H1 (cell line): Measurements from ENCODE around the gene RBMS1. TPM values are rescaled to one million over a fixed set of nuclear protein-coding genes. Genes with fewer than 3 reads are reported as not detected.

Source experiments
- CTCF ChIA-PET: fragments of 300-600 bp; sonication (Branson Sonifier 250); formaldehyde crosslinking; loops from one replicate; lab custom pipeline; 2021; ENCODE audit not compliant: partially characterized antibody; lab: Charles Lee
- POLR2A ChIA-PET: fragments of 300-600 bp; sonication (Branson Sonifier 250); formaldehyde crosslinking; loops from one replicate; lab custom pipeline; 2021; ENCODE audit warnings: inconsistent platforms; ENCODE audit not compliant: partially characterized antibody; lab: Charles Lee
- DNase-seq, 2 experiments: peaks; one replicate each; pipeline versions ENCODE4 v3.0.0 to v3.0.0-alpha.2; 2010 to 2022; ENCODE audit warnings: low spot score in 2 of 2, low read depth in 1 of 2, mixed read lengths in 1 of 2
- FAIRE-seq: peaks from 2 replicates; lab custom pipeline; 2011; peaks lifted over from hg19 to GRCh38; lab: Jason Lieb, UNC
- H2AFZ ChIP-seq: 2 replicates; pipeline ENCODE4 v1.8.1; 2012; ENCODE audit warnings: low read length, inconsistent platforms
- H2AK5ac ChIP-seq: 2 replicates; pipeline ENCODE4 v1.6.1; 2013; ENCODE audit warnings: low read depth, low read length
- H2BK120ac ChIP-seq: replicated peaks from 2 replicates; pipeline ENCODE3; 2013; ENCODE audit warnings: low read depth, low read length, inconsistent platforms
- H2BK12ac ChIP-seq: 2 replicates; pipeline ENCODE4 v1.6.1; 2013; ENCODE audit warnings: low read depth, low read length
- H2BK15ac ChIP-seq: 2 replicates; pipeline ENCODE4 v1.6.1; 2013; ENCODE audit warnings: low read length
- H2BK20ac ChIP-seq: 2 replicates; pipeline ENCODE4 v1.6.1; 2013; ENCODE audit warnings: low read length
- H2BK5ac ChIP-seq: 2 replicates; pipeline ENCODE4 v1.6.1; 2013; ENCODE audit warnings: low read depth, low read length
- H3K14ac ChIP-seq: 2 replicates; pipeline ENCODE4 v1.6.1; 2013; ENCODE audit warnings: inconsistent platforms; ENCODE audit not compliant: insufficient read length
- H3K18ac ChIP-seq: 2 replicates; pipeline ENCODE4 v1.6.1; 2013; ENCODE audit warnings: low read length; ENCODE audit errors: extremely low read depth
- H3K23ac ChIP-seq: 2 replicates; pipeline ENCODE4 v1.6.1; 2013; ENCODE audit warnings: inconsistent platforms; ENCODE audit not compliant: insufficient read length
- H3K23me2 ChIP-seq: 2 replicates; pipeline ENCODE4 v1.6.1; 2013; ENCODE audit warnings: low read depth, low read length
- H3K27ac ChIP-seq: 2 replicates; pipeline ENCODE4 v1.6.1; 2011; ENCODE audit warnings: low read depth, low read length, inconsistent platforms
- H3K27me3 ChIP-seq, 4 experiments: replicated peaks in 1 of 4; 1 replicate in 1 of 4; 2 replicates in 3 of 4; pipeline versions ENCODE4 v1.6.1 to v1.8.1; 2011 to 2013; ENCODE audit warnings: low read length in 3 of 4, mild to moderate bottlenecking in 3 of 4, inconsistent platforms in 2 of 4, mixed read lengths in 2 of 4, moderate library complexity in 1 of 4; ENCODE audit not compliant: control insufficient read depth in 3 of 4, insufficient read depth in 3 of 4; ENCODE audit errors: extremely low read depth in 1 of 4
- H3K36me3 ChIP-seq, 4 experiments: 2 replicates each; pipeline versions ENCODE4 v1.6.1 to v1.8.1; 2011 to 2013; ENCODE audit warnings: mild to moderate bottlenecking in 4 of 4, low read length in 3 of 4, moderate library complexity in 2 of 4, control low read depth in 1 of 4, inconsistent platforms in 1 of 4; ENCODE audit not compliant: insufficient read depth in 4 of 4, control insufficient read depth in 2 of 4
- H3K4ac ChIP-seq: replicated peaks from 2 replicates; pipeline ENCODE3; 2013; ENCODE audit warnings: low read length, low read depth, mixed read lengths, inconsistent platforms; ENCODE audit not compliant: insufficient read length
- H3K4me1 ChIP-seq, 4 experiments: replicated peaks in 1 of 4; 1 replicate in 1 of 4; 2 replicates in 3 of 4; pipeline versions ENCODE4 v1.6.1 to v1.8.1; 2011 to 2013; ENCODE audit warnings: low read length in 3 of 4, inconsistent platforms in 2 of 4, mixed read lengths in 1 of 4; ENCODE audit not compliant: insufficient read depth in 4 of 4, control insufficient read depth in 3 of 4
- H3K4me2 ChIP-seq, 2 experiments: 2 replicates each; pipeline versions ENCODE4 v1.6.1 to v1.8.1; 2011 to 2013; ENCODE audit warnings: low read depth in 2 of 2, low read length in 2 of 2, control low read depth in 1 of 2, inconsistent platforms in 1 of 2, mild to moderate bottlenecking in 1 of 2; ENCODE audit not compliant: insufficient read depth in 1 of 2
- H3K4me3 ChIP-seq, 4 experiments: fragments of 200-600, 300-600 bp in 1 of 4; sonication (generic), shearing (Covaris generic), sonication (Bioruptor Twin) in 1 of 4; 2 replicates each; pipeline versions ENCODE4 v1.5.1 to v1.8.1; 2011 to 2016; ENCODE audit warnings: low read length in 4 of 4, low read depth in 3 of 4, control low read depth in 2 of 4, inconsistent platforms in 2 of 4, mild to moderate bottlenecking in 2 of 4, mixed read lengths in 1 of 4, moderate library complexity in 1 of 4; ENCODE audit not compliant: insufficient read depth in 2 of 4; ENCODE audit errors: extremely low read depth in 1 of 4
- H3K56ac ChIP-seq: replicated peaks from 2 replicates; pipeline ENCODE3; 2013; ENCODE audit warnings: low read depth, mild to moderate bottlenecking, mixed read lengths, low read length, inconsistent platforms; ENCODE audit not compliant: insufficient read length
- H3K79me1 ChIP-seq: 2 replicates; pipeline ENCODE4 v1.6.1; 2013; ENCODE audit warnings: low read depth, low read length, control low read depth
- H3K79me2 ChIP-seq, 2 experiments: 2 replicates each; pipeline versions ENCODE4 v1.6.1 to v1.8.1; 2012 to 2013; ENCODE audit warnings: low read length in 2 of 2, mild to moderate bottlenecking in 2 of 2, inconsistent platforms in 1 of 2; ENCODE audit not compliant: insufficient read depth in 2 of 2, control insufficient read depth in 1 of 2
- H3K9ac ChIP-seq, 4 experiments: replicated peaks in 1 of 4; 1 replicate in 1 of 4; 2 replicates in 3 of 4; pipeline versions ENCODE4 v1.6.1 to v1.8.1; 2011 to 2013; ENCODE audit warnings: low read depth in 3 of 4, low read length in 3 of 4, control low read depth in 2 of 4, mild to moderate bottlenecking in 2 of 4, moderate library complexity in 2 of 4, inconsistent platforms in 1 of 4; ENCODE audit errors: extremely low read depth in 1 of 4
- H3K9me3 ChIP-seq, 2 experiments: 2 replicates each; pipeline versions ENCODE4 v1.6.1 to v1.8.1; 2012 to 2013; ENCODE audit warnings: mild to moderate bottlenecking in 2 of 2, moderate library complexity in 2 of 2, control low read depth in 1 of 2, inconsistent platforms in 1 of 2, low read depth in 1 of 2, low read length in 1 of 2, mixed read lengths in 1 of 2; ENCODE audit not compliant: insufficient read depth in 2 of 2
- H4K20me1 ChIP-seq, 2 experiments: replicated peaks in 1 of 2; 2 replicates each; pipeline versions ENCODE3 to v1.8.1; 2011 to 2013; ENCODE audit warnings: inconsistent platforms in 2 of 2, low read length in 2 of 2, mild to moderate bottlenecking in 1 of 2; ENCODE audit not compliant: insufficient read depth in 2 of 2, control insufficient read depth in 1 of 2
- H4K5ac ChIP-seq: 2 replicates; pipeline ENCODE4 v1.6.1; 2013; ENCODE audit warnings: low read length, low read depth, mixed read lengths, inconsistent platforms; ENCODE audit not compliant: insufficient read length
- H4K8ac ChIP-seq: 2 replicates; pipeline ENCODE4 v1.8.0; 2013; ENCODE audit warnings: mild to moderate bottlenecking, moderate library complexity, low read length, inconsistent platforms; ENCODE audit not compliant: insufficient read depth; ENCODE audit errors: extremely low read depth
- H4K91ac ChIP-seq: replicated peaks from 2 replicates; pipeline ENCODE3; 2013; ENCODE audit warnings: low read length, mixed read lengths, inconsistent platforms; ENCODE audit not compliant: insufficient read length
- BCL11A ChIP-seq, 2 experiments: IDR thresholded peaks; one replicate each; pipeline ENCODE4 v1.6.1; 2011; ENCODE audit warnings: low read depth in 2 of 2, low read length in 2 of 2, mild to moderate bottlenecking in 2 of 2
- CHD1 ChIP-seq: IDR thresholded peaks from 2 replicates; pipeline ENCODE4 v1.6.1; 2012; ENCODE audit warnings: low read depth, low read length, improper control_type of control experiment
- CTCF ChIP-seq, 3 experiments: IDR thresholded peaks; 1 replicate in 2 of 3; 2 replicates in 1 of 3; pipeline versions ENCODE4 v1.5.1 to v1.6.1; 2011; ENCODE audit warnings: low read length in 3 of 3, mild to moderate bottlenecking in 3 of 3, inconsistent platforms in 2 of 3, low read depth in 1 of 3, moderate library complexity in 1 of 3; ENCODE audit not compliant: insufficient read depth in 1 of 3; ENCODE audit errors: control extremely low read depth in 1 of 3
- HDAC6 ChIP-seq: IDR thresholded peaks from one replicate; pipeline ENCODE4 v1.7.1; 2012; ENCODE audit warnings: low read depth, mild to moderate bottlenecking, inconsistent platforms, low read length, moderate library complexity
- KDM1A ChIP-seq: fragments of 200-600, 300-600 bp; sonication (generic); IDR thresholded peaks from 2 replicates; pipeline ENCODE4 v1.7.1; 2016; ENCODE audit warnings: mild to moderate bottlenecking, low read length, borderline replicate concordance
- PHF8 ChIP-seq: fragments of 200-600 bp; sonication (generic); conservative IDR thresholded peaks from 2 replicates; pipeline ENCODE4 v1.7.1; 2012; ENCODE audit warnings: low read depth, mild to moderate bottlenecking, inconsistent platforms, low read length, moderate library complexity
- RAD21 ChIP-seq, 2 experiments: IDR thresholded peaks in 1 of 2; conservative IDR thresholded peaks in 1 of 2; 2 replicates each; pipeline ENCODE4 v1.6.1; 2011; ENCODE audit warnings: low read depth in 2 of 2, low read length in 2 of 2, improper control_type of control experiment in 1 of 2, inconsistent platforms in 1 of 2, mild to moderate bottlenecking in 1 of 2, moderate library complexity in 1 of 2
- RFX5 ChIP-seq: IDR thresholded peaks from 2 replicates; pipeline ENCODE4 v1.6.1; 2011; ENCODE audit warnings: low read depth, low read length, improper control_type of control experiment, borderline replicate concordance
- SRF ChIP-seq: IDR thresholded peaks from 2 replicates; pipeline ENCODE4 v1.6.1; 2011; ENCODE audit warnings: mild to moderate bottlenecking, low read depth, low read length, moderate library complexity
- WGBS, 2 experiments: shearing (Covaris generic) in 1 of 2; methylation state at CpG; one replicate each; pipeline versions ENCODE4 v1.1.6 to v1.1.7; 2013 to 2015; ENCODE audit warnings: low lambda C conversion rate in 2 of 2, mixed read lengths in 2 of 2, inconsistent platforms in 1 of 2, low coverage in 1 of 2, missing lambda C conversion rate in 1 of 2; ENCODE audit not compliant: insufficient replicate concordance in 2 of 2, insufficient coverage in 1 of 2, insufficient read length in 1 of 2; ENCODE audit errors: extremely low coverage in 1 of 2, missing lambda C conversion rate in 1 of 2; 5-methylcytosine and 5-hydroxymethylcytosine counted together
- polyA plus RNA-seq, 7 experiments: library from polyadenylated mRNA; depleted of rRNA in 3 of 7; stranded (reverse) in 5 of 7; unstranded in 2 of 7; fragments of >200 nt in 5 of 7; fragments of 200-250 nt in 2 of 7; gene quantifications; 1 replicate in 5 of 7; 2 replicates in 1 of 7; 4 replicates in 1 of 7; pipeline versions ENCODE4 v1.2.1 to v1.2.3, GENCODE V29; 2011 to 2013; ENCODE audit warnings: missing spikeins in 2 of 7, mixed read lengths in 2 of 7
- total RNA-seq: library from RNA; stranded (reverse); fragmentation: NEBNext Ultra II Directional; extraction: Animal tissue kit (Norgen Biotek cat#: 25700); gene quantifications from 2 replicates; pipeline ENCODE4 v1.2.1, GENCODE V29; 2021

Gene RBMS1
- total and polyA plus RNA-seq, 2 of the 8 experiments (the other 6 are each of a cell fraction or from before 2014, with no cell fraction given), result 53.7 to 60.0 TPM

GRCh38 chr2:160484859-160485520 is 8.6 kb downstream of the RBMS1 start:
- H4K8ac ChIP-seq, result no peak overlapping the region
- H3K79me2 ChIP-seq, result peaks cover 7 to 93% of the 10 kb centered on the region in 2 experiments; a peak in 3 of 4 replicates
- H2BK20ac ChIP-seq, result no peak overlapping the region
- H2AFZ ChIP-seq, result no peak overlapping the region
- H2AK5ac ChIP-seq, result no peak overlapping the region
- no peak overlapping the region for H3K4me3 ChIP-seq
- no peak overlapping the region for H3K4ac ChIP-seq
- no peak overlapping the region for H3K18ac ChIP-seq
- peaks cover 0 to 2% of the 10 kb centered on the region in 2 experiments for H4K20me1 ChIP-seq
- peaks cover 2% of the 10 kb centered on the region; the same call in 1 of the 2 replicates for H3K79me1 ChIP-seq
- H3K9ac ChIP-seq, result no peak overlapping the region
- H3K36me3 ChIP-seq, result no peaks in the 10 kb centered on the region
- H3K4me1 ChIP-seq, result peaks cover 0 to 6% (median 4%) of the 10 kb centered on the region in 4 experiments; a peak in 4 of 7 replicates
- CTCF ChIA-PET, result interaction anchor here (0.6 to 1.8 kb wide), 5 partner anchors 11 to 511 kb away, joined by 3 to 6 read pairs (median 3); no protein-coding TSS in a partner anchor
- FAIRE-seq (no peak), DNase-seq (no peak)
- H2BK120ac ChIP-seq, result no peak overlapping the region
- no peak overlapping the region for H3K56ac ChIP-seq
- no peak overlapping the region for H4K5ac ChIP-seq
- H4K91ac ChIP-seq, result no peak overlapping the region
- no peak overlapping the region for H3K27ac ChIP-seq
- no peaks in the 10 kb centered on the region for H3K27me3 ChIP-seq
- no peaks in the 10 kb centered on the region for H3K9me3 ChIP-seq
- H3K14ac ChIP-seq, result no peak overlapping the region
- H2BK15ac ChIP-seq, result no peak overlapping the region
- no peak overlapping the region for H2BK12ac ChIP-seq
- POLR2A ChIA-PET, result interaction anchor here (0.6 kb wide), 2 partner anchors 45 to 1531 kb away, joined by 3 read pairs; no protein-coding TSS in a partner anchor
- H3K23ac ChIP-seq, result no peak overlapping the region
- WGBS, 2 experiments, result 80% methylated on average over 8 of the region's 8 CpGs; no CpG with 5 or more reads in 1 of the 2 experiments
- no peak overlapping the region for H2BK5ac ChIP-seq
- H3K4me2 ChIP-seq, result no peak overlapping the region
- no peaks in the 10 kb centered on the region for H3K23me2 ChIP-seq
- no peak for TF ChIP-seq HDAC6
- TF ChIP-seq BCL11A (IDR thresholded peaks at IDR 0.05; ENCODE audit: low read depth in 2 of 2, low read length in 2 of 2), result no peak
- 0 out of 4 replicates have a peak, but pooled peaks of 1 of the 3 experiments have one; percentile 1 for TF ChIP-seq CTCF (IDR thresholded peaks at IDR 0.05; ENCODE audit: control extremely low read depth in 1 of 3, insufficient read depth in 1 of 3, low read depth in 1 of 3, low read length in 3 of 3)
- no peak for TF ChIP-seq KDM1A
- TF ChIP-seq PHF8, result no peak
- no peak for TF ChIP-seq RFX5
- no peak for TF ChIP-seq CHD1
- TF ChIP-seq SRF, result peak; percentile 91
- TF ChIP-seq RAD21 (IDR thresholded peaks at IDR 0.05 in 1 of 2, conservative IDR thresholded peaks at IDR 0.05 in 1 of 2; ENCODE audit: low read depth in 2 of 2, low read length in 2 of 2), result 0 out of 4 replicates have a peak, but pooled peaks of 1 of the 2 experiments have one; percentile 1
